ENCODE data around the gene CHIC2.

DNA sequence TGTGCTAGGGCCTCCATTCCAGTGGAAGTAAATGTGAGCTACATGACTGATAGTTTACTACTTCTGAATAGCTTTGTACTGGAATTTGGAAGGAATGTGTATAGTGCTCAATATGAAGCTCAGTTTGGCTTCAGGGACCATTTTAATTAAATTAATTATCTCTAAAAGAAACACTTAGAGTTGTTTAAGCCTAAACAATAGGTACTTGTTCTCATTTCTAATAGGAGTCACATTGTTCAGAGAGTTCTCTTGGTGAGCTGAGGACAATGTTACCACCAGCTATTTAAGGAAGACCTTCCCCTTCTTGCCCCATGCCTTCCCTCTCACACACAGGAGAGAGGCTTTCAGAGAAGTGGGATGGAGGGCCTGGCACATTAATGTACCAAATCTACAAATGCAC is 78.3 kb downstream of the CHIC2 start:
- TF ChIP-seq, protein P1, sequence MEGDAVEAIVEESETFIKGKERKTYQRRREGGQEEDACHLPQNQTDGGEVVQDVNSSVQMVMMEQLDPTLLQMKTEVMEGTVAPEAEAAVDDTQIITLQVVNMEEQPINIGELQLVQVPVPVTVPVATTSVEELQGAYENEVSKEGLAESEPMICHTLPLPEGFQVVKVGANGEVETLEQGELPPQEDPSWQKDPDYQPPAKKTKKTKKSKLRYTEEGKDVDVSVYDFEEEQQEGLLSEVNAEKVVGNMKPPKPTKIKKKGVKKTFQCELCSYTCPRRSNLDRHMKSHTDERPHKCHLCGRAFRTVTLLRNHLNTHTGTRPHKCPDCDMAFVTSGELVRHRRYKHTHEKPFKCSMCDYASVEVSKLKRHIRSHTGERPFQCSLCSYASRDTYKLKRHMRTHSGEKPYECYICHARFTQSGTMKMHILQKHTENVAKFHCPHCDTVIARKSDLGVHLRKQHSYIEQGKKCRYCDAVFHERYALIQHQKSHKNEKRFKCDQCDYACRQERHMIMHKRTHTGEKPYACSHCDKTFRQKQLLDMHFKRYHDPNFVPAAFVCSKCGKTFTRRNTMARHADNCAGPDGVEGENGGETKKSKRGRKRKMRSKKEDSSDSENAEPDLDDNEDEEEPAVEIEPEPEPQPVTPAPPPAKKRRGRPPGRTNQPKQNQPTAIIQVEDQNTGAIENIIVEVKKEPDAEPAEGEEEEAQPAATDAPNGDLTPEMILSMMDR (IDR thresholded peaks at IDR 0.05): no peak
- TF ChIP-seq POLR2A (IDR thresholded peaks at IDR 0.05): no peak
